K562 (cell line): ENCODE data around the gene ERVH48-1. TPM values are rescaled to one million over a fixed set of nuclear protein-coding genes. Genes with fewer than 3 reads are reported as not detected.
"Not testable (repeated sequence)": the region's sequence is repeated elsewhere in the genome, so short reads cannot be mapped to it uniquely, and the experiment has no call there.

ENCODE experiments used
- ATAC-seq: fragments of 200-7000 bp; cut with Tn5 transposase; 3 replicates; pipeline ENCODE4 v1.9.1; 2020; ENCODE audit warnings: moderate library complexity
- BruUV-seq: library from RNA; stranded (reverse); fragments of 400-500 nt; replicated peaks from 2 replicates; lab custom pipeline; 2021; lab: Mats Ljungman, UMichigan
- CTCF ChIA-PET: fragments of 300-600 bp; formaldehyde crosslinking; extraction: SDS; loops from one replicate; lab custom pipeline; 2021; ENCODE audit warnings: low intra/inter-chr PET ratio; lab: Yijun Ruan, JAX
- POLR2A ChIA-PET: fragments of 300-600, 350-650 bp; sonication (Branson Sonifier 250); formaldehyde crosslinking; extraction: SDS; loops from one replicate; lab custom pipeline; 2021; ENCODE audit warnings: antibody characterized with exemption, inconsistent platforms; lab: Yijun Ruan, JAX
- DNase-seq, 4 experiments: peaks; one replicate each; pipeline versions ENCODE4 v3.0.0 to v3.0.0-alpha.2; 2011 to 2018; ENCODE audit warnings: low spot score in 3 of 4, mixed read lengths in 3 of 4; ENCODE audit errors: extremely low read depth in 1 of 4
- FAIRE-seq: peaks from 2 replicates; lab custom pipeline; 2011; peaks lifted over from hg19 to GRCh38; lab: Jason Lieb, UNC
- H2AFZ ChIP-seq: 2 replicates; pipeline ENCODE4 v1.6.0; 2011; ENCODE audit warnings: low read depth, low read length, control low read depth, inconsistent platforms
- H3K27ac ChIP-seq: fragments of 200-600 bp; 3 replicates; pipeline ENCODE4 v1.8.0; 2011; ENCODE audit warnings: low read depth, mild to moderate bottlenecking, control low read depth, inconsistent platforms, low read length, moderate library complexity, mixed read lengths; ENCODE audit errors: extremely low read depth
- H3K27me3 ChIP-seq, 2 experiments: fragments of 300-600 bp in 1 of 2; 2 replicates in 1 of 2; 3 replicates in 1 of 2; pipeline versions ENCODE4 v1.6.0 to v1.8.0; 2011; ENCODE audit warnings: inconsistent platforms in 2 of 2, low read length in 2 of 2, mild to moderate bottlenecking in 1 of 2, mixed read lengths in 1 of 2, moderate library complexity in 1 of 2; ENCODE audit not compliant: control insufficient read depth in 2 of 2, insufficient read depth in 2 of 2
- H3K36me3 ChIP-seq: fragments of 300-600 bp; 3 replicates; pipeline ENCODE4 v1.8.0; 2011; ENCODE audit warnings: mild to moderate bottlenecking, low read length, inconsistent platforms; ENCODE audit not compliant: control insufficient read depth, insufficient read depth
- H3K4me1 ChIP-seq, 2 experiments: fragments of 200-600 bp in 1 of 2; replicated peaks in 1 of 2; 2 replicates in 1 of 2; 3 replicates in 1 of 2; pipeline versions ENCODE4 v1.5.1 to v1.8.0; 2011; ENCODE audit warnings: inconsistent platforms in 2 of 2, low read length in 2 of 2, mild to moderate bottlenecking in 1 of 2, mixed read lengths in 1 of 2, moderate library complexity in 1 of 2; ENCODE audit not compliant: control insufficient read depth in 2 of 2, insufficient read depth in 2 of 2
- H3K4me2 ChIP-seq: 2 replicates; pipeline ENCODE4 v1.6.1; 2011; ENCODE audit warnings: low read length, control low read depth, inconsistent platforms, mixed read lengths; ENCODE audit not compliant: insufficient read depth
- H3K4me3 ChIP-seq: fragments of 200-600 bp; sonication (generic), shearing (Covaris generic); 2 replicates; pipeline ENCODE4 v1.5.1; 2016; ENCODE audit warnings: control low read depth, inconsistent platforms
- H3K79me2 ChIP-seq: fragments of 200-600 bp; 3 replicates; pipeline ENCODE4 v1.8.0; 2011; ENCODE audit warnings: low read length, inconsistent platforms; ENCODE audit not compliant: control insufficient read depth, insufficient read depth
- H3K9ac ChIP-seq, 2 experiments: 2 replicates each; pipeline versions ENCODE4 v1.6.0 to v1.6.1; 2011; ENCODE audit warnings: low read depth in 2 of 2, low read length in 2 of 2, control low read depth in 1 of 2, inconsistent platforms in 1 of 2, mild to moderate bottlenecking in 1 of 2, mixed read lengths in 1 of 2; ENCODE audit not compliant: insufficient read depth in 1 of 2
- H3K9me1 ChIP-seq: one replicate; pipeline ENCODE4 v1.6.0; 2011; ENCODE audit warnings: inconsistent platforms, mild to moderate bottlenecking, low read length, moderate library complexity; ENCODE audit not compliant: control insufficient read depth, insufficient read depth
- H3K9me3 ChIP-seq: replicated peaks from 2 replicates; pipeline ENCODE4 v1.5.1; 2011; ENCODE audit warnings: low read depth, low read length, inconsistent platforms; ENCODE audit not compliant: control insufficient read depth, insufficient read depth
- H4K20me1 ChIP-seq: replicated peaks from 2 replicates; pipeline ENCODE4 v1.6.1; 2011; ENCODE audit warnings: low read length, inconsistent platforms, mixed read lengths; ENCODE audit not compliant: control insufficient read depth, insufficient read depth
- HNRNPK ChIP-seq: fragments of 200-400 bp; formaldehyde crosslinking; IDR thresholded peaks from one replicate; pipeline ENCODE4 v1.6.1; 2018; ENCODE audit warnings: mild to moderate bottlenecking, low read depth, low read length; ENCODE audit not compliant: poor library complexity, severe bottlenecking
- MTA2 ChIP-seq: fragments of 450-650 bp; IDR thresholded peaks from 2 replicates; pipeline ENCODE4 v1.6.1; 2016; ENCODE audit warnings: low read depth
- POLR2A ChIP-seq: fragments of 450-650 bp; conservative IDR thresholded peaks from 2 replicates; pipeline ENCODE4 v1.6.1; 2016
- POLR2G ChIP-seq: fragments of 200-400 bp; formaldehyde crosslinking; IDR thresholded peaks from 2 replicates; pipeline ENCODE4 v1.6.1; 2017; ENCODE audit warnings: low read depth, mild to moderate bottlenecking, antibody characterized with exemption, low read length, moderate library complexity
- WGBS: fragments of 100-300 bp; shearing (Covaris generic); methylation state at CpG from one replicate; pipeline ENCODE4 v1.1.6; 2016; ENCODE audit warnings: low coverage, mixed read lengths; ENCODE audit not compliant: insufficient coverage; ENCODE audit errors: missing lambda C conversion rate; 5-methylcytosine and 5-hydroxymethylcytosine counted together
- in situ Hi-C: fragments of 300-500 bp; cut with MboI; formaldehyde crosslinking; loops from 4 replicates; pipeline ENCODE4 v1.15.0; 2018; ENCODE audit warnings: inconsistent platforms, mixed read lengths
- intact Hi-C: fragments of 100-400 bp; cut with micrococcal nuclease; formaldehyde crosslinking; loops from 2 replicates; pipeline ENCODE4 v1.14.2; 2022
- polyA plus RNA-seq, 8 experiments: library from polyadenylated mRNA; depleted of rRNA in 4 of 8; stranded (reverse) in 5 of 8; unstranded in 3 of 8; fragments of >200 nt; fragmentation: Nextera tagmentation in 2 of 8; fragmentation: Illumina TruSeq in 1 of 8; extraction: Ambion mirVana in 2 of 8; extraction: Trizol in 1 of 8; gene quantifications; 2 replicates each; pipeline versions ENCODE4 v1.2.1 to v1.2.3, GENCODE V29; 2011 to 2014; ENCODE audit warnings: inconsistent platforms in 1 of 8, missing spikeins in 1 of 8
- total RNA-seq, 7 experiments: library from RNA; depleted of rRNA in 6 of 7; stranded (reverse); fragments of >200 nt in 6 of 7; fragmentation: Illumina TruSeq in 2 of 7; extraction: Trizol in 2 of 7; gene quantifications; 2 replicates each; pipeline versions ENCODE4 v1.2.1 to v1.2.3, GENCODE V29; 2011 to 2021; ENCODE audit warnings: low replicate concordance in 1 of 7
- TF ChIP-seq, protein P1 (sequence below), 2 experiments: fragments of 200-800 bp in 1 of 2; sonication (Bioruptor generic) in 1 of 2; sonication (generic) in 1 of 2; formaldehyde crosslinking in 1 of 2; IDR thresholded peaks in 1 of 2; conservative IDR thresholded peaks in 1 of 2; 2 replicates each; pipeline versions ENCODE4 v1.5.0 to v1.6.1; 2016 to 2020; ENCODE audit warnings: missing compliant biosample characterization in 1 of 2, missing genetic modification characterization in 1 of 2, missing genetic modification reagents in 1 of 2
- TF ChIP-seq, protein P2 (sequence below): fragments of 450-650 bp; formaldehyde crosslinking; conservative IDR thresholded peaks from 2 replicates; pipeline ENCODE4 v1.4.0; 2022; ENCODE audit warnings: mild to moderate bottlenecking, missing genetic modification characterization
- TF ChIP-seq, protein P3 (sequence below): fragments of 250-450 bp; sonication (Bioruptor Pico); IDR thresholded peaks from 2 replicates; pipeline ENCODE4 v1.8.0; 2022; ENCODE audit warnings: moderate library complexity, mild to moderate bottlenecking, inconsistent platforms

Gene ERVH48-1
- total and polyA plus RNA-seq, 9 of the 15 experiments (the other 6 are each of a cell fraction or from before 2014, with no cell fraction given), result 0.08 to 0.49 (median 0.16) TPM; not detected in 3

DNA sequence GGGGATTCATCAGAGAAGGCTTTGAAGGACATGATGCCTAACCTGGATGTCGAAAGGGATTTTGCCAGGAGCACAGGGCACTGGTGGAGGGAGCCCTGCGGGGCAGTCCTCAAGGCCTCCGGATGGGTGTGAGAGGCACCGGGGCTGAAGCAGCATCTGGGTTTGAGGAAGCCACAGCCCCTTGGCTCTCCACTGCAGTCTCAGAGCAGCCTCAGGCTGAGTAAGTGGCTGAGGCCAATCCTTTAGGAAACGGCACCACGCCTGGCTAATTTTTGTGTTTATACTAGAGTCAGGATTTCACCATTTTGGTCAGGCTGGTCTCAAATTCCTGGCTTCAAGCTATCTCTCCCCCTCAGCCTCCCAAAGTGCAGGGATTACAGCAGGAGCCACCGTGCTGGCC, 12.0 kb downstream of the ERVH48-1 start (continued):
- TF ChIP-seq, protein P1, sequence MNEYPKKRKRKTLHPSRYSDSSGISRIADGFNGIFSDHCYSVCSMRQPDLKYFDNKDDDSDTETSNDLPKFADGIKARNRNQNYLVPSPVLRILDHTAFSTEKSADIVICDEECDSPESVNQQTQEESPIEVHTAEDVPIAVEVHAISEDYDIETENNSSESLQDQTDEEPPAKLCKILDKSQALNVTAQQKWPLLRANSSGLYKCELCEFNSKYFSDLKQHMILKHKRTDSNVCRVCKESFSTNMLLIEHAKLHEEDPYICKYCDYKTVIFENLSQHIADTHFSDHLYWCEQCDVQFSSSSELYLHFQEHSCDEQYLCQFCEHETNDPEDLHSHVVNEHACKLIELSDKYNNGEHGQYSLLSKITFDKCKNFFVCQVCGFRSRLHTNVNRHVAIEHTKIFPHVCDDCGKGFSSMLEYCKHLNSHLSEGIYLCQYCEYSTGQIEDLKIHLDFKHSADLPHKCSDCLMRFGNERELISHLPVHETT (CRISPR knock-in tag; conservative IDR thresholded peaks at IDR 0.05 in 1 of 2, IDR thresholded peaks at IDR 0.05 in 1 of 2), result no peak
- TF ChIP-seq POLR2G (peak; percentile 65), MTA2 (no peak), HNRNPK (no peak)
- TF ChIP-seq, protein P2, sequence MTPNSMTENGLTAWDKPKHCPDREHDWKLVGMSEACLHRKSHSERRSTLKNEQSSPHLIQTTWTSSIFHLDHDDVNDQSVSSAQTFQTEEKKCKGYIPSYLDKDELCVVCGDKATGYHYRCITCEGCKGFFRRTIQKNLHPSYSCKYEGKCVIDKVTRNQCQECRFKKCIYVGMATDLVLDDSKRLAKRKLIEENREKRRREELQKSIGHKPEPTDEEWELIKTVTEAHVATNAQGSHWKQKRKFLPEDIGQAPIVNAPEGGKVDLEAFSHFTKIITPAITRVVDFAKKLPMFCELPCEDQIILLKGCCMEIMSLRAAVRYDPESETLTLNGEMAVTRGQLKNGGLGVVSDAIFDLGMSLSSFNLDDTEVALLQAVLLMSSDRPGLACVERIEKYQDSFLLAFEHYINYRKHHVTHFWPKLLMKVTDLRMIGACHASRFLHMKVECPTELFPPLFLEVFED (CRISPR knock-in tag), result no peak
- TF ChIP-seq, protein P3, sequence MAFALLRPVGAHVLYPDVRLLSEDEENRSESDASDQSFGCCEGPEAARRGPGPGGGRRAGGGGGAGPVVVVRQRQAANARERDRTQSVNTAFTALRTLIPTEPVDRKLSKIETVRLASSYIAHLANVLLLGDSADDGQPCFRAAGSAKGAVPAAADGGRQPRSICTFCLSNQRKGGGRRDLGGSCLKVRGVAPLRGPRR (CRISPR knock-in tag), result no peak

DNA sequence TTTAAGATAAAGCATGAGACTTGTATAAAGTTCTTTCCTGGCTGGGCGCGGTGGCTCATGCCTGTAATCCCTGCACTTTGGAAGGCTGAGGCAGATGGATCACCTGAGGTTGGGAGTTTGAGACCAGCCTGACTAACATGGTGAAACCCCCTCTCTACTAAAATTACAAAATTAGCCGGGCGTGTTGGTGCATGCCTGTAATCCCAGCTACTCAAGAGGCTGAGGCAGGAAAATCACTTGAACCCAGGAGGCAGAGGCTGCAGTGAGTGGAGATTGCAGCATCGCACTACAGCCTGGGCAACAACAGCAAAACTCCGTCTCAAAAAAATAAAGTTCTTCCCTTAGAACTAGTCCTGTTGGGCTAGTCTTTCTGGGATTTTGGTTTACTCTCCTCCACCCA, 13.5 kb downstream of the ERVH48-1 start:
- WGBS, result 89% methylated on average over 5 of the region's 6 CpGs
- peaks cover 53% of the 10 kb centered on the region; the same call in 2 of the 3 replicates for H3K36me3 ChIP-seq
- intact Hi-C loops, H3K9ac ChIP-seq, H2AFZ ChIP-seq, H3K9me3 ChIP-seq: not testable (repeated sequence)
- peak; percentile 29; the same call in 1 of the 2 replicates for TF ChIP-seq POLR2A
- TF ChIP-seq, all 486 proteins: peak for 1; not testable (repeated sequence) for 485
- H3K9me1 ChIP-seq, BruUV-seq, H3K79me2 ChIP-seq, H3K27ac ChIP-seq, CTCF ChIA-PET, DNase-seq, ATAC-seq, H4K20me1 ChIP-seq, FAIRE-seq, H3K4me1 ChIP-seq, H3K27me3 ChIP-seq, H3K4me2 ChIP-seq, H3K4me3 ChIP-seq: not testable (repeated sequence)
- POLR2A ChIA-PET, result interaction anchor here (0.6 to 0.7 kb wide), 2 partner anchors 28 to 651 kb away, joined by 3 to 4 read pairs; no protein-coding TSS in a partner anchor
- in situ Hi-C loops, result loop anchor here (25.0 kb wide), 1 partner anchor 200 kb away; the partner anchor contains the start of gene U2AF1

DNA sequence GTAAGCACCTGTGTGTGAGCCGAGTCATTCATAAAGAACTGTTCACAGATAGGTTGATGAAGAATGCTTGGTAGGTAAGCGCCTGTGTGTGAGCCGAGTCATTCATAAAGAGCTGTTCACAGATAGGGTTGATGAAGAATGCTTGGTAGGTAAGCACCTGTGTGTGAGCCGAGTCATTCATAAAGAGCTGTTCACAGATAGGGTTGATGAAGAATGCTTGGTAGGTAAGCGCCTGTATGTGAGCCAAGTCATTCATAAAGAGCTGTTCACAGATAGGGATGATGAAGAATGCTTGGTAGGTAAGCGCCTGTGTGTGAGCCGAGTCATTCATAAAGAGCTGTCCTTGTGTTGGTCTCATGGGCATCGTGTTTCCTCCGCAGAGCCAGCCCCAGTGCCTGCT, 16.9 kb downstream of the ERVH48-1 start:
- in situ Hi-C loops, result loop anchor here (25.0 kb wide), 1 partner anchor 204 kb away; the partner anchor contains the start of gene U2AF1
- H3K4me2 ChIP-seq, FAIRE-seq, H3K27me3 ChIP-seq, intact Hi-C loops, H2AFZ ChIP-seq, H3K9me1 ChIP-seq, BruUV-seq, H3K4me3 ChIP-seq, H3K79me2 ChIP-seq, H3K9me3 ChIP-seq, H3K4me1 ChIP-seq, CTCF ChIA-PET, H4K20me1 ChIP-seq, H3K9ac ChIP-seq, ATAC-seq, H3K27ac ChIP-seq, DNase-seq: not testable (repeated sequence)
- 90% methylated on average over 9 of the region's 9 CpGs for WGBS
- POLR2A ChIA-PET, result interaction anchor here (1.2 kb wide), 1 partner anchor 11 kb away, joined by 7 read pairs; no protein-coding TSS in a partner anchor
- peaks cover 86% of the 10 kb centered on the region; the same call in 2 of the 3 replicates for H3K36me3 ChIP-seq
